Measurements from ENCODE around the gene FLRT1. TPM values are rescaled to one million over a fixed set of nuclear protein-coding genes. Genes with fewer than 3 reads are reported as not detected.

FLRT1 gene
- total RNA-seq, 1 experiment from 2014 or later, result not detected

DNA sequence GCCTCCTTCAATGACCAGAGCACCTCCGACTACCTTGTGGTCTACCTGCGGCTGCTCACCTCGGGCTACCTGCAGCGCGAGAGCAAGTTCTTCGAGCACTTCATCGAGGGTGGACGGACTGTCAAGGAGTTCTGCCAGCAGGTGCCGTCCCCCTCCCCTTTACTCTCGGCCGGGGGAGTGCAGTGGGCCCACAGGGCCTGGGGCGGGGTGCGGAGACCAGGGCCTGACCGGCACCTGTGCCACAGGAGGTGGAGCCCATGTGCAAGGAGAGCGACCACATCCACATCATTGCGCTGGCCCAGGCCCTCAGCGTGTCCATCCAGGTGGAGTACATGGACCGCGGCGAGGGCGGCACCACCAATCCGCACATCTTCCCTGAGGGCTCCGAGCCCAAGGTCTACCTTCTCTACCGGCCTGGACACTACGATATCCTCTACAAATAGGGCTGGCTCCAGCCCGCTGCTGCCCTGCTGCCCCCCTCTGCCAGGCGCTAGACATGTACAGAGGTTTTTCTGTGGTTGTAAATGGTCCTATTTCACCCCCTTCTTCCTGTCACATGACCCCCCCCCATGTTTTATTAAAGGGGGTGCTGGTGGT lies 38.5 kb upstream of the FLRT1 start:
- DNase-seq, result no peak
- Histone ChIP-seq H3K79me2 (ENCODE audit: low read length) (peaks cover 3% of the 10 kb centered on the region; the same call in 1 of the 2 replicates), H3K4me1 (ENCODE audit: low read length) (no peaks in the 10 kb centered on the region), H4K20me1 (ENCODE audit: insufficient read depth, low read depth, low read length) (peaks cover 5% of the 10 kb centered on the region; the same call in 1 of the 2 replicates), H3K27me3 (ENCODE audit: low read length) (no peaks in the 10 kb centered on the region), H3K36me3 (ENCODE audit: insufficient read depth, low read length) (peaks cover 3% of the 10 kb centered on the region; the same call in 1 of the 2 replicates), H2AFZ (ENCODE audit: low read length) (no peak overlapping the region), H3K9ac (ENCODE audit: low read length) (no peak overlapping the region), H3K4me3 (ENCODE audit: low read length) (no peak overlapping the region), H3K27ac (ENCODE audit: low read length) (no peak overlapping the region), H3K9me2 (replicated peaks; ENCODE audit: insufficient read depth, low read length) (no peaks in the 10 kb centered on the region), H3K9me3 (ENCODE audit: low read length) (no peaks in the 10 kb centered on the region), H3K4me2 (ENCODE audit: low read depth, low read length, poor library complexity, severe bottlenecking) (no peak overlapping the region)

DNA sequence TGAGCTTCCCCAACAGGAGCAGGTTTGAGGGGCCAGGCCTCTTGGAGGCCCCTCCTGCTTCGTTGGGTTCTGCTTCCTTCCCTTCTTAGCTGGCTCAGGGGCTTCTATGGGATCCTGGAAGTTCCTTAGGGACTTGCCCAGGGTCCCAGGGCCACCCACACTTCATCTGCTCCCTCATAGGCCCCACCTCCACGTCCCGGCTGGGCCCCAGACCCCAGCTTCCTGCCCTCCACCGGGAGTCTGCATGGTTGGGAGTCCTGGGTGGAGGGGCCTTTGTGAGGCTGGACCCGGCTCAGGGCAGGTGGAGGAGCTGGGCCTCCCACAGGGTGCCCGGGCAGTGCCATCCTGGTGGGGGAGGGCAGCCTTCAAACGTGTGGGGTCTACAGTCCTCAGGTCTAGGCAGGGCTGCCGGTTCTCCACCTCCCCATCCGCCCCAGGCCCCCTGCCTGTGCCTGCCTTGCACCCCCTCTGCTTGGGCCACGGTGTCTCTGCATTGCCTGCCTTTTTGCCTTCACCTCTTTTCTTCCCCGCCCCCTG lies 37.9 kb upstream of the FLRT1 start:
- Histone ChIP-seq H2AFZ (ENCODE audit: low read length) (no peak overlapping the region), H3K9me3 (ENCODE audit: low read length) (no peaks in the 10 kb centered on the region), H3K27me3 (ENCODE audit: low read length) (no peaks in the 10 kb centered on the region), H3K27ac (ENCODE audit: low read length) (no peak overlapping the region), H3K4me2 (ENCODE audit: low read depth, low read length, poor library complexity, severe bottlenecking) (no peak overlapping the region), H3K9ac (ENCODE audit: low read length) (no peak overlapping the region), H4K20me1 (ENCODE audit: insufficient read depth, low read depth, low read length) (peaks cover 6% of the 10 kb centered on the region; the same call in 1 of the 2 replicates), H3K9me2 (replicated peaks; ENCODE audit: insufficient read depth, low read length) (no peaks in the 10 kb centered on the region), H3K4me3 (ENCODE audit: low read length) (no peak overlapping the region), H3K36me3 (ENCODE audit: insufficient read depth, low read length) (peaks cover 3% of the 10 kb centered on the region; the same call in 1 of the 2 replicates), H3K79me2 (ENCODE audit: low read length) (peaks cover 3% of the 10 kb centered on the region; the same call in 1 of the 2 replicates), H3K4me1 (ENCODE audit: low read length) (no peaks in the 10 kb centered on the region)
- DNase-seq, result no peak

DNA sequence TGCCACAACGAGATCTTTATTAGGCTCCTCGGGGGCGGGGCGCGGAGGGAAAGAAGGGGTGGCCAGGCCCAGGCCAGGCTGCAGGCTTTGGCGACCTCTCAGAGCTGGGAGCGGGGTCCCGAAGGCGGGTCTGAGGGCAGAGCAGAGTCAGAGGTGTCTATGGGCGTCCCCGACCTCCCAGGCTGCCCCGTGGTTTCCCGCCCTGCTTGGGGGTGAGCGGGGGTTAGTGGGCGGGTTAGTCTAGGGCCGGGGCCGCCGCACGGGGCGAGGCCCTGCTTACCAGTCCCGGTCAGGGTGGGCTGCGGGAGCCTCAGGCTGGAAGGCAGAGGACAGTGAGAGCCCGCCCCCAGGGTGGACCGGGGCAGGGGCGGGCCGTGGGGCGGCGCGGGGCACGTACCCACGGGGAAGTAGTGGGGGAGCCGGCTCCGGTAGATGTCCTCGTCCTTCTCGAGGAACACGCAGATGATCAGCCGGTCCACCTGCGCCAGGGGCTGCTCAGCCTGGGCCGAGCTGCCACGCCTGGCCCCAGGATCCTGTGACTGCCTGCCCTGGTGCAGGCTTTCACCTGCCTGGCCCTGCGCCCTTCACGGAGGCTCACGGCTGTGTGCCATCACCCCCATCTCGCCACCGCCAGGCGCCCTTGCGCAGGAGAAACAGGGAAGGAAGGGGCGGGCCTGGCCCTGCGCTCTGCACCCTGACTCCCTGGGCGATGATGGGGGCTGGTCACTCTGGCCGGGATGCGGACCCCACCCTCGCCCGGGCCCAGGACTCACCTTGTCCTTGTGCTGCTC lies 37.0 kb upstream of the FLRT1 start:
- no peaks in the 10 kb centered on the region for H3K9me3 ChIP-seq (ENCODE audit: low read length)
- H3K4me1 ChIP-seq (ENCODE audit: low read length), result no peaks in the 10 kb centered on the region
- H3K27me3 ChIP-seq (ENCODE audit: low read length), result no peaks in the 10 kb centered on the region
- H3K9me2 ChIP-seq (replicated peaks; ENCODE audit: insufficient read depth, low read length), result no peaks in the 10 kb centered on the region
- peaks cover 6% of the 10 kb centered on the region; the same call in 1 of the 2 replicates for H4K20me1 ChIP-seq (ENCODE audit: insufficient read depth, low read depth, low read length)
- no peak overlapping the region for H3K27ac ChIP-seq (ENCODE audit: low read length)
- H3K79me2 ChIP-seq (ENCODE audit: low read length), result no peaks in the 10 kb centered on the region
- no peak overlapping the region for H3K4me3 ChIP-seq (ENCODE audit: low read length)
- H3K9ac ChIP-seq (ENCODE audit: low read length), result no peak overlapping the region
- H3K4me2 ChIP-seq (ENCODE audit: low read depth, low read length, poor library complexity, severe bottlenecking), result no peak overlapping the region
- no peak overlapping the region for H2AFZ ChIP-seq (ENCODE audit: low read length)
- peaks cover 3% of the 10 kb centered on the region; the same call in 1 of the 2 replicates for H3K36me3 ChIP-seq (ENCODE audit: insufficient read depth, low read length)
- DNase-seq, result no peak

DNA sequence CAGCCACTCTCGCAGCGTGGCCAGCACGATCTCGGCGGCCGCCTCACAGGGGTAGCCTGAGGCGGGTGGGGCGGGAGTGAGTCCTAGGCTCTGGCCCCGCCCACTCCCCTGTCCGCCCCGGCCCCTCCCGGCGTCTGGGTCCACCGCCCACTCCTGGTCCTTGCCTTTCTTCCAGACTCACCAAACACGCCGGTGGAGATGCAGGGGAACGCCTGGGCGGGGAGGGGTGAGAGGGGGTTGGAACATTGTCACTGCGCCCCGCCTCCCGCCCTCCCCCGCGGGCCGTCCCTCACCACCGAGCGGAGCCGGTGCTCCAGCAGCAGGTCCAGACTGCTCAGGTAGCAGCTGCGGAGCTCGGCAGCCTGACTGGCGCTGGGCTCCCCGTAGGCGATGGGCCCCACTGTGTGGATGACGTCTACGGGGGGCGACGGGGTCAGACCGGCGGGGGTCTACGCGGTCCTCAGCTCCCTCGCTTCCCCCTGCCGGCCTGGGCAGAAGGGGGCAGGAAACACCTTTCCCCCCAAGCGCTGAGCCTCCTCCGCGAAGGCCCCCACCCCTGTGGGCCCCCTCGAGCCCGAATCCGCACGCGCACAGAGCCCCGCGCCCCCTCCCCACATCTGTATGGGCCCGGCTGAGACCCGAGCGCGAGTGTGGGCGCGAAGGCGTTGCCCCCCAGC lies 36.2 kb upstream of the FLRT1 start:
- no peak overlapping the region for H3K4me3 ChIP-seq (ENCODE audit: low read length)
- no peak overlapping the region for H3K27ac ChIP-seq (ENCODE audit: low read length)
- no peaks in the 10 kb centered on the region for H3K9me2 ChIP-seq (replicated peaks; ENCODE audit: insufficient read depth, low read length)
- no peaks in the 10 kb centered on the region for H3K79me2 ChIP-seq (ENCODE audit: low read length)
- no peak overlapping the region for H2AFZ ChIP-seq (ENCODE audit: low read length)
- H4K20me1 ChIP-seq (ENCODE audit: insufficient read depth, low read depth, low read length), result peaks cover 6% of the 10 kb centered on the region; the same call in 1 of the 2 replicates
- H3K9ac ChIP-seq (ENCODE audit: low read length), result no peak overlapping the region
- H3K9me3 ChIP-seq (ENCODE audit: low read length), result no peaks in the 10 kb centered on the region
- no peak for DNase-seq
- H3K4me1 ChIP-seq (ENCODE audit: low read length), result no peaks in the 10 kb centered on the region
- no peak overlapping the region for H3K4me2 ChIP-seq (ENCODE audit: low read depth, low read length, poor library complexity, severe bottlenecking)
- H3K36me3 ChIP-seq (ENCODE audit: insufficient read depth, low read length), result peaks cover 3% of the 10 kb centered on the region; the same call in 1 of the 2 replicates
- H3K27me3 ChIP-seq (ENCODE audit: low read length), result no peaks in the 10 kb centered on the region

DNA sequence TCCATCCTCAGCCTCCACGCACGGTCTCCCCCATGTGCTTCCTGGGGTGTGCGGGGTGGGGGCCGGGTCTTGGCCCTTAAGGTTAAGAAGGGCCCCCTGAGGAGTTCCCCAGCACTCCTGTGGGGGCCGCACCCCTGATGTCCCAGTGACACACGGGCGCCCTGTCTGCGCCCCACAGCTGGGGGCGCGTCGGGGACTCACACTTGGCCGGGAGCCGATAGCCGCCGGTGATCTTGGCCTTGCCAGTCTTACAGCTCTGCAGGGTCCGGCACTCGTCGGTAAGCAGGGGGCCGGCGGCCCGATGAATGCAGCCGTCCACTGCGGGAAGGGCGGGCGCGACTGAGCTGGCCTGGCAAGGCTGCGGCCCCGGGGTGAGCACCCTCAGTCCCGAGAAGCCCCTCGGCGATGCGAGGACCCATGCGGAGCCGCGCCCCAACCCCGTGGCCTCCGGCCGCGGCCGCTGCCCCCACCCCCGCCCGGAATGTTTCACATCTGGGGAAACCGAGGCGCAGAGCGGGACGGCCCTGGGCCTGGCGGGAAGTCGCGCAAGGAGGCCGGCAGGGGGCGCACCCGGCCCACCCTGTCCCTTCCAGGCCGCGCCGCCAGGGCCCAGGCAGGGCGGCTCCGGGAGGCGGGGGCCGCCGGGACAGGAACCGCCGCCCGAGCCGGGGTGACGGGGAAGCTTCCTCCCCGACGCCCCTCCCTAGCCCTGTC lies 35.5 kb upstream of the FLRT1 start:
- no peaks in the 10 kb centered on the region for H3K27me3 ChIP-seq (ENCODE audit: low read length)
- no peak overlapping the region for H3K4me3 ChIP-seq (ENCODE audit: low read length)
- H2AFZ ChIP-seq (ENCODE audit: low read length), result no peak overlapping the region
- H3K9me2 ChIP-seq (replicated peaks; ENCODE audit: insufficient read depth, low read length), result no peaks in the 10 kb centered on the region
- no peaks in the 10 kb centered on the region for H3K79me2 ChIP-seq (ENCODE audit: low read length)
- H3K9ac ChIP-seq (ENCODE audit: low read length), result no peak overlapping the region
- no peak overlapping the region for H3K4me2 ChIP-seq (ENCODE audit: low read depth, low read length, poor library complexity, severe bottlenecking)
- peak; percentile 55 for DNase-seq
- peaks cover 3% of the 10 kb centered on the region; the same call in 1 of the 2 replicates for H3K36me3 ChIP-seq (ENCODE audit: insufficient read depth, low read length)
- no peak overlapping the region for H3K27ac ChIP-seq (ENCODE audit: low read length)
- no peaks in the 10 kb centered on the region for H3K4me1 ChIP-seq (ENCODE audit: low read length)
- no peaks in the 10 kb centered on the region for H3K9me3 ChIP-seq (ENCODE audit: low read length)
- peaks cover 6% of the 10 kb centered on the region; the same call in 1 of the 2 replicates for H4K20me1 ChIP-seq (ENCODE audit: insufficient read depth, low read depth, low read length)

DNA sequence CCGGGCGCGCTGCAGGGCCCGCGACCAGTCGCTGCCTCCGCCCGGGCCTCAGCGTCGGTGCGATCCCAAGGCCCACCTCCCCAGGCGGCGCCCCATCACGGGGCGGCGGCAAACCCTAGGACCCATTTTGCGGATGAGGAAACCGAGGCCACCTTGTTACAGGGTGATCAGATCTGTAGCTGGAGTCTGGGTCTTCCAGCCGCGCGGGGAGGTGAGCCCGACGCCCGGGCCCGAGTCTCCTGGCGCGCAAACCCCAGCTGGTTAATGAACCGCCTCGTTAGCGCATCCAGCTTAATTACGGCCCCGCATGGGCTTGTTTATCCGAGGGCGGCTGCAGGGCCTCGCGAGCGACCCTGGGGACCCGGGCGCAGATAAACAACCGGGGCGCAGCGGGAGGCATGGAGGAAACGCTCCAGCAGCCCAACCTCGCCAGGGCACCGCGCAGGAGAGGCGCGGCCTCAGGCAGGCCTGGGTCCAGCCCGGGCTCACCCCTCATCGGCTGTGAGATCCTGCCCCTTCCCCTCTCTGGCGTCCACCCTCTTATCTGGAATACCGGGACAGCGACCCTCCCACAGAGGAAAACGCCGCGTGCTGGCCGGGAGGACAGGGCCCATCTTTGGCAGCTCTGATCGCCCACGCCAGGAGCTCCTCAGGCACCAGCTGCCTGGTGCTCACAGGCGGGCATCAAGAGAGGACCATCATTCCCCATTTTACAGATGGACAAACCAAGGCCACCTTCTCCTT lies 34.8 kb upstream of the FLRT1 start:
- Histone ChIP-seq H3K27ac (ENCODE audit: low read length) (no peak overlapping the region), H3K9ac (ENCODE audit: low read length) (no peak overlapping the region), H3K4me2 (ENCODE audit: low read depth, low read length, poor library complexity, severe bottlenecking) (no peak overlapping the region), H3K79me2 (ENCODE audit: low read length) (no peaks in the 10 kb centered on the region), H3K36me3 (ENCODE audit: insufficient read depth, low read length) (peaks cover 3% of the 10 kb centered on the region; the same call in 1 of the 2 replicates), H2AFZ (ENCODE audit: low read length) (no peak overlapping the region), H4K20me1 (ENCODE audit: insufficient read depth, low read depth, low read length) (peaks cover 6% of the 10 kb centered on the region; the same call in 1 of the 2 replicates), H3K27me3 (ENCODE audit: low read length) (no peaks in the 10 kb centered on the region), H3K9me2 (replicated peaks; ENCODE audit: insufficient read depth, low read length) (no peaks in the 10 kb centered on the region), H3K4me3 (ENCODE audit: low read length) (no peak overlapping the region), H3K9me3 (ENCODE audit: low read length) (no peaks in the 10 kb centered on the region), H3K4me1 (ENCODE audit: low read length) (no peaks in the 10 kb centered on the region)
- DNase-seq, result no peak
